GM23338 (cell line): ENCODE measurements around the gene NBAS. TPM values are rescaled to one million over a fixed set of nuclear protein-coding genes. Genes with fewer than 3 reads are reported as not detected.

Experiments used
- ATAC-seq: fragments of 200-7000 bp; cut with Tn5 transposase; 3 replicates; pipeline ENCODE4 v1.9.1; 2020
- DNase-seq: peaks from one replicate; pipeline ENCODE4 v3.0.0-alpha.2; 2015; ENCODE audit warnings: low spot score
- H2AFZ ChIP-seq: fragments of 200-600 bp; sonication (generic); 2 replicates; pipeline ENCODE4 v1.8.0; 2016; ENCODE audit warnings: antibody characterized with exemption, mild to moderate bottlenecking, moderate library complexity
- H3F3A ChIP-seq: fragments of 200-600 bp; sonication (generic); replicated peaks from 2 replicates; pipeline ENCODE4 v1.8.0; 2017; ENCODE audit warnings: antibody characterized with exemption, mixed run types, low read depth
- H3K27ac ChIP-seq: fragments of 200-600 bp; sonication (generic); 2 replicates; pipeline ENCODE4 v1.6.1; 2016; ENCODE audit warnings: low read depth
- H3K27me3 ChIP-seq: fragments of 200-600 bp; sonication (generic); 2 replicates; pipeline ENCODE4 v1.8.0; 2016; ENCODE audit warnings: mild to moderate bottlenecking, mixed run types, moderate library complexity; ENCODE audit not compliant: insufficient read depth
- H3K36me3 ChIP-seq: fragments of 200-600 bp; sonication (generic); 2 replicates; pipeline ENCODE4 v1.8.0; 2016; ENCODE audit warnings: mild to moderate bottlenecking; ENCODE audit not compliant: insufficient read depth
- H3K4me1 ChIP-seq: fragments of 200-600 bp; sonication (generic); 2 replicates; pipeline ENCODE4 v1.8.0; 2016; ENCODE audit warnings: mild to moderate bottlenecking, moderate library complexity; ENCODE audit not compliant: insufficient read depth
- H3K4me2 ChIP-seq: fragments of 200-600 bp; sonication (generic); 2 replicates; pipeline ENCODE4 v1.7.1; 2017; ENCODE audit warnings: mixed run types
- H3K4me3 ChIP-seq: fragments of 200-600 bp; sonication (generic); 2 replicates; pipeline ENCODE4 v1.6.1; 2016; ENCODE audit warnings: mixed run types
- H3K79me2 ChIP-seq: fragments of 200-600 bp; sonication (generic); replicated peaks from 2 replicates; pipeline ENCODE4 v1.8.0; 2017; ENCODE audit warnings: mild to moderate bottlenecking; ENCODE audit not compliant: insufficient read depth
- H3K9me2 ChIP-seq: fragments of 200-600 bp; sonication (generic); 2 replicates; pipeline ENCODE4 v1.8.0; 2017; ENCODE audit not compliant: insufficient read depth
- H4K20me1 ChIP-seq: fragments of 200-600 bp; sonication (generic); replicated peaks from 2 replicates; pipeline ENCODE4 v1.8.0; 2017; ENCODE audit warnings: mild to moderate bottlenecking; ENCODE audit not compliant: insufficient read depth
- H3K27ac Mint-ChIP-seq: 2 replicates; pipeline ENCODE4 v1.8.0; 2020; ENCODE audit warnings: inconsistent platforms, mild to moderate bottlenecking, moderate library complexity, mixed read lengths
- H3K27me3 Mint-ChIP-seq: 3 replicates; pipeline ENCODE4 v1.8.0; 2022; ENCODE audit warnings: low read depth, mild to moderate bottlenecking, moderate library complexity, mixed read lengths, inconsistent platforms; ENCODE audit not compliant: insufficient read depth, poor library complexity
- H3K36me3 Mint-ChIP-seq: 3 replicates; pipeline ENCODE4 v1.8.0; 2021; ENCODE audit warnings: low read depth, mild to moderate bottlenecking, inconsistent platforms, moderate library complexity, mixed read lengths
- H3K4me1 Mint-ChIP-seq: 3 replicates; pipeline ENCODE4 v1.8.0; 2020; ENCODE audit warnings: mild to moderate bottlenecking, inconsistent platforms, mixed read lengths
- H3K4me3 Mint-ChIP-seq: 3 replicates; pipeline ENCODE4 v1.8.0; 2021; ENCODE audit warnings: moderate library complexity, mild to moderate bottlenecking, inconsistent platforms, mixed read lengths
- H3K9me3 Mint-ChIP-seq: 3 replicates; pipeline ENCODE4 v1.8.0; 2020; ENCODE audit warnings: moderate library complexity, mild to moderate bottlenecking, inconsistent platforms, mixed read lengths
- CREB1 ChIP-seq: fragments of 250-450 bp; sonication (Bioruptor Pico); IDR thresholded peaks from 2 replicates; pipeline ENCODE4 v1.5.0; 2020; ENCODE audit warnings: low read depth, mild to moderate bottlenecking, moderate library complexity
- CTCF ChIP-seq, 2 experiments: fragments of 200-600 bp in 1 of 2; sonication (generic) in 1 of 2; conservative IDR thresholded peaks; 2 replicates each; pipeline versions ENCODE4 v1.5.1 to v1.6.1; 2016 to 2017; ENCODE audit warnings: antibody characterized with exemption in 2 of 2, low read depth in 2 of 2, mild to moderate bottlenecking in 2 of 2, moderate library complexity in 1 of 2
- ETS1 ChIP-seq: IDR thresholded peaks from 2 replicates; pipeline ENCODE4 v1.6.1; 2016; ENCODE audit warnings: antibody characterized with exemption
- EZH2 ChIP-seq: fragments of 200-600 bp; sonication (generic); IDR thresholded peaks from one replicate; pipeline ENCODE4 v1.8.0; 2017; ENCODE audit warnings: antibody characterized with exemption, mild to moderate bottlenecking, low read depth; ENCODE audit not compliant: unreplicated experiment
- EZH2phosphoT487 ChIP-seq: fragments of 200-600 bp; sonication (generic); IDR thresholded peaks from one replicate; pipeline ENCODE4 v1.8.1; 2018; ENCODE audit warnings: antibody characterized with exemption; ENCODE audit not compliant: unreplicated experiment
- JUNB ChIP-seq: IDR thresholded peaks from one replicate; pipeline ENCODE4 v1.6.1; 2016; ENCODE audit warnings: antibody characterized with exemption; ENCODE audit not compliant: unreplicated experiment
- NANOG ChIP-seq: IDR thresholded peaks from 2 replicates; pipeline ENCODE4 v1.6.1; 2016; ENCODE audit warnings: antibody characterized with exemption, borderline replicate concordance
- POLR2AphosphoS5 ChIP-seq: IDR thresholded peaks from 2 replicates; pipeline ENCODE4 v1.6.1; 2016; ENCODE audit warnings: antibody characterized with exemption, low read depth
- STAT1 ChIP-seq: IDR thresholded peaks from one replicate; pipeline ENCODE4 v1.6.1; 2016; ENCODE audit warnings: antibody characterized with exemption; ENCODE audit not compliant: unreplicated experiment
- ZNF114 ChIP-seq: fragments of 250-450 bp; sonication (Bioruptor Pico); IDR thresholded peaks from 2 replicates; pipeline ENCODE4 v1.5.0; 2020; ENCODE audit warnings: mild to moderate bottlenecking, moderate library complexity
- ZNF331 ChIP-seq: fragments of 250-450 bp; sonication (Bioruptor Pico); IDR thresholded peaks from 2 replicates; pipeline ENCODE4 v1.5.0; 2020; ENCODE audit warnings: low read depth, mild to moderate bottlenecking, moderate library complexity
- polyA plus RNA-seq: library from polyadenylated mRNA; unstranded; fragments of >200 nt; fragmentation: Nextera tagmentation; extraction: Ambion mirVana; gene quantifications from 2 replicates; pipeline ENCODE4 v1.2.1, GENCODE V29; 2016
- total RNA-seq: library from RNA; depleted of rRNA; stranded (reverse); fragments of >200 nt; shearing (Covaris generic); gene quantifications from 2 replicates; pipeline ENCODE4 v1.2.3, GENCODE V29; 2014

The NBAS gene
- total and polyA plus RNA-seq, 2 experiments from 2014 or later: 24.8 to 38.9 TPM

GRCh38 chr2:15449556-15450236, 111.4 kb downstream of the NBAS start (continued):
- TF ChIP-seq CTCF (conservative IDR thresholded peaks at IDR 0.05; ENCODE audit: low read depth in 2 of 2) (no peak), ETS1 (no peak)

- Histone ChIP-seq H3K27me3 (no peaks in the 10 kb centered on the region), H3K4me2 (no peak overlapping the region), H3K27ac (no peak overlapping the region), H3K79me2 (no peaks in the 10 kb centered on the region; the same call in 1 of the 2 replicates), H3K4me1 (peaks cover 13% of the 10 kb centered on the region), H2AFZ (no peak overlapping the region), H3F3A (no peaks in the 10 kb centered on the region), H3K9me2 (no peaks in the 10 kb centered on the region), H4K20me1 (no peaks in the 10 kb centered on the region), H3K36me3 (no peaks in the 10 kb centered on the region), H3K4me3 (no peak overlapping the region)
- TF ChIP-seq CREB1 (CRISPR knock-in tag): no peak
- no peak for TF ChIP-seq NANOG
- no peak for TF ChIP-seq ZNF114 (CRISPR knock-in tag)
- no peak for TF ChIP-seq JUNB
- no peak for TF ChIP-seq STAT1
- TF ChIP-seq EZH2phosphoT487: no peak
- no peak for TF ChIP-seq ZNF331 (CRISPR knock-in tag)
- TF ChIP-seq CTCF (conservative IDR thresholded peaks at IDR 0.05; ENCODE audit: low read depth in 2 of 2): no peak
- no peak for TF ChIP-seq EZH2
- TF ChIP-seq POLR2AphosphoS5: no peak
- no peak overlapping the region for H3K4me3 Mint-ChIP-seq
- no peak overlapping the region for H3K27ac Mint-ChIP-seq
- peaks cover 23% of the 10 kb centered on the region for H3K36me3 Mint-ChIP-seq
- H3K4me1 Mint-ChIP-seq: peaks cover 13% of the 10 kb centered on the region
- no peaks in the 10 kb centered on the region for H3K27me3 Mint-ChIP-seq
- ATAC-seq: no peak
- DNase-seq: no peak
- H3K9me3 Mint-ChIP-seq: peaks cover 9% of the 10 kb centered on the region; the same call in 2 of the 3 replicates
Measured at GRCh38 chr2:15448250-15448839, 112.8 kb downstream of the NBAS start.
